Measurements from ENCODE around the gene ADGRL1. TPM values are rescaled to one million over a fixed set of nuclear protein-coding genes. Genes with fewer than 3 reads are reported as not detected.
A peak's percentile ranks its signal among the peaks of the same experiment; 100 is the strongest.
"Not testable (repeated sequence)": the region's sequence is repeated elsewhere in the genome, so short reads cannot be mapped to it uniquely, and the experiment has no call there.

Gene ADGRL1
- total RNA-seq, 1 experiment from 2014 or later, result 117 TPM

GRCh38 chr19:14207796-14208195 is 1.8 kb upstream of the ADGRL1 start:
- H2AFZ ChIP-seq (ENCODE audit: low read length); H2AK5ac ChIP-seq (ENCODE audit: insufficient read length, low read length); H4K91ac ChIP-seq (ENCODE audit: insufficient read length, low read depth, low read length); H3K9ac ChIP-seq (ENCODE audit: extremely low read depth, insufficient read length, low read length); H3K27me3 Mint-ChIP-seq (ENCODE audit: low read depth); H3K14ac ChIP-seq (ENCODE audit: insufficient read depth, low read length); H3K27ac ChIP-seq (ENCODE audit: insufficient read length, low read depth, low read length); H4K8ac ChIP-seq (replicated peaks; ENCODE audit: insufficient read length, low read depth, low read length); H3K4me2 ChIP-seq (ENCODE audit: insufficient read depth, insufficient read length, low read length); H3K4me1 ChIP-seq (ENCODE audit: insufficient read depth, low read length); H3K36me3 Mint-ChIP-seq (ENCODE audit: insufficient read depth in 1 of 3, low read depth in 3 of 3); H3K56ac ChIP-seq (ENCODE audit: insufficient read length, low read depth, low read length); H2BK15ac ChIP-seq (ENCODE audit: low read depth, low read length); DNase-seq; H2BK5ac ChIP-seq (ENCODE audit: insufficient read length, low read length); H4K5ac ChIP-seq (ENCODE audit: insufficient read length, low read depth, low read length); H2BK120ac ChIP-seq (ENCODE audit: low read depth, low read length, poor library complexity, severe bottlenecking); H2BK12ac ChIP-seq (ENCODE audit: insufficient read length, low read depth, low read length); H3T11ph ChIP-seq (ENCODE audit: low read length); H3K9me3 Mint-ChIP-seq; H3K9me3 ChIP-seq (ENCODE audit: control insufficient read depth, low read depth, low read length); H3K79me1 ChIP-seq (ENCODE audit: insufficient read depth, low read depth, low read length, poor library complexity, severe bottlenecking); H2BK20ac ChIP-seq (ENCODE audit: low read depth, low read length, poor library complexity, severe bottlenecking); H3K4ac ChIP-seq (ENCODE audit: low read depth, low read length); H3K18ac ChIP-seq (ENCODE audit: insufficient read length, low read depth, low read length); H3K27me3 ChIP-seq (ENCODE audit: insufficient read depth, low read length); H4K20me1 ChIP-seq (ENCODE audit: control insufficient read depth, insufficient read depth, insufficient read length); H3K23ac ChIP-seq (ENCODE audit: insufficient read length, low read depth, low read length): not testable (repeated sequence)
- no CpG with 5 or more reads among the region's 7 CpGs for WGBS (ENCODE audit: extremely low coverage, insufficient read length, low lambda C conversion rate)
- Mint-ChIP-seq H3K27ac (peak overlapping the region in 2 of 3 experiments; percentile 99; a peak in 3 of 7 replicates), H3K4me1 (peaks cover 28 to 39% of the 10 kb centered on the region in 2 experiments), H3K4me3 (peak overlapping the region; percentile 80 to 95)
- H3K23me2 ChIP-seq (ENCODE audit: insufficient read length, low read depth, low read length, poor library complexity, severe bottlenecking), result peaks cover 10% of the 10 kb centered on the region
- peaks cover 21% of the 10 kb centered on the region; the same call in 1 of the 2 replicates for H3K79me2 ChIP-seq (ENCODE audit: insufficient read depth, low read length)

GRCh38 chr19:14206737-14207726 is 1.1 kb upstream of the ADGRL1 start:
- H2BK120ac ChIP-seq (ENCODE audit: low read depth, low read length, poor library complexity, severe bottlenecking); H3K18ac ChIP-seq (ENCODE audit: insufficient read length, low read depth, low read length); H2BK20ac ChIP-seq (ENCODE audit: low read depth, low read length, poor library complexity, severe bottlenecking); H3K9ac ChIP-seq (ENCODE audit: extremely low read depth, insufficient read length, low read length); H2BK5ac ChIP-seq (ENCODE audit: insufficient read length, low read length); H3K4me1 ChIP-seq (ENCODE audit: insufficient read depth, low read length); H4K8ac ChIP-seq (replicated peaks; ENCODE audit: insufficient read length, low read depth, low read length); H3K23ac ChIP-seq (ENCODE audit: insufficient read length, low read depth, low read length); H4K20me1 ChIP-seq (ENCODE audit: control insufficient read depth, insufficient read depth, insufficient read length); H4K5ac ChIP-seq (ENCODE audit: insufficient read length, low read depth, low read length); H2BK15ac ChIP-seq (ENCODE audit: low read depth, low read length); H3K27me3 ChIP-seq (ENCODE audit: insufficient read depth, low read length); H2AK5ac ChIP-seq (ENCODE audit: insufficient read length, low read length); H2BK12ac ChIP-seq (ENCODE audit: insufficient read length, low read depth, low read length); H3K27me3 Mint-ChIP-seq (ENCODE audit: low read depth); H3K9me3 Mint-ChIP-seq; H3K36me3 Mint-ChIP-seq (ENCODE audit: insufficient read depth in 1 of 3, low read depth in 3 of 3); H4K91ac ChIP-seq (ENCODE audit: insufficient read length, low read depth, low read length); H3K4ac ChIP-seq (ENCODE audit: low read depth, low read length); H2AFZ ChIP-seq (ENCODE audit: low read length); H3K9me3 ChIP-seq (ENCODE audit: control insufficient read depth, low read depth, low read length); H3K79me1 ChIP-seq (ENCODE audit: insufficient read depth, low read depth, low read length, poor library complexity, severe bottlenecking); H3K56ac ChIP-seq (ENCODE audit: insufficient read length, low read depth, low read length); H3T11ph ChIP-seq (ENCODE audit: low read length): not testable (repeated sequence)
- H3K4me1 Mint-ChIP-seq, result peaks cover 31 to 42% of the 10 kb centered on the region in 2 experiments
- peak overlapping the region; percentile 80 to 95 for H3K4me3 Mint-ChIP-seq
- H3K23me2 ChIP-seq (ENCODE audit: insufficient read length, low read depth, low read length, poor library complexity, severe bottlenecking), result peaks cover 10% of the 10 kb centered on the region
- no CpG with 5 or more reads among the region's 89 CpGs for WGBS (ENCODE audit: extremely low coverage, insufficient read length, low lambda C conversion rate)
- peak overlapping the region; percentile 42 for H3K27ac ChIP-seq (ENCODE audit: insufficient read length, low read depth, low read length)
- peak overlapping the region; percentile 37 for H3K4me2 ChIP-seq (ENCODE audit: insufficient read depth, insufficient read length, low read length)
- peak overlapping the region; percentile 31; the same call in 1 of the 2 replicates for H3K14ac ChIP-seq (ENCODE audit: insufficient read depth, low read length)
- peak overlapping the region; percentile 98 to 99 (median 99) for H3K27ac Mint-ChIP-seq
- peak; percentile 97 for DNase-seq
- peaks cover 24% of the 10 kb centered on the region; the same call in 1 of the 2 replicates for H3K79me2 ChIP-seq (ENCODE audit: insufficient read depth, low read length)

All from H9 (cell line).